Tongue (tissue), 2 donors: ENCODE measurements around the gene OTOS. TPM values are rescaled to one million over a fixed set of nuclear protein-coding genes. Genes with fewer than 3 reads are reported as not detected.

ENCODE experiments used
- DNase-seq: peaks from one replicate; pipeline ENCODE4 v3.0.0-alpha.2; 2015
- total RNA-seq: library from RNA; depleted of rRNA; stranded (reverse); fragments of >200 nt; gene quantifications from one replicate; pipeline ENCODE4 v1.2.3, GENCODE V29; 2014

The OTOS gene
- total RNA-seq, 1 donor from 2014 or later, result not detected

- no peak for DNase-seq
Measured at GRCh38 chr2:240167588-240167880, 27.1 kb upstream of the OTOS start.

DNA sequence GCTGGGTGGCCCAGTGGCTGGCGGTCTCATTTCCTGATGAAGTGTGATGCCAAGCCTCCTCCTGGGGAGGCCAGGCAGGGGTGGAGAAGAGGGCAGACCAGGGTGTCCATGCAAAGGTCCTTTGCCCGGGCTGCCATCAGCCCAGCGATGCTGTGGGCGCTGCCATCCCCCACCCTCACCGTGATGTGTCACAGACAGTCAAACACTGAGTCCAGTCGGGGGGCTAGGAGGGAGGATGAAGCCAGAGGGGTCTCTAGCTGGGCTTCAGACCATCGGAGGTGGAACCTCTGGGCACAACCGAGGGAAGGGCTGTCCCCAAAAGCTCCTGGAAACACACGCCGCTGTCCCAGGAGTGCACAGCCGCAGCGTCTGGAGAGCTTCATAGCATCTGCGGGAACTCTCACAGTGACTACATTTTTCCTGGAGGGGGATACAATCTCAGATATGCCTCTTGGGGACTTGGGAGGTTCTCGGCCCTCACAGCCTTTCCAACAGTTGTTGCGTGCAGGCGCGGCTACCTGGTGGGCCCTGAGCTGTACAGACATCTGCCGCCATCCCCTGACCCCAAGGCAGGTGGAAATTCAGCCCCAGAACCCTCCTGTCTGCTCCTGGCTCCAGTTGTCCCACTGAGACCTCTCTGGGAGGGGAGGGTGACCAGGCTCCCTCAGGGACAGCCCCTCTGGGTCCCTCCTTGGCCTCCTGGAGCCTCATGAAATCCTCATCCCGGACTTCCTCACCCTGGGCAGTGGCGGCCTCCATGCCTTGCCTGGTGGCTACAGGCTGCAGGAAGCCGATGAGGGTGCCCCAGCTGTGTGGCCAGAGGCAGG is 26.5 kb upstream of the OTOS start:
- no peak for DNase-seq

GRCh38 chr2:240166191-240166590 is 25.7 kb upstream of the OTOS start:
- no peak for DNase-seq

GRCh38 chr2:240165661-240166060 is 25.2 kb upstream of the OTOS start:
- no peak for DNase-seq

GRCh38 chr2:240165034-240165433 is 24.6 kb upstream of the OTOS start:
- no peak for DNase-seq

DNA sequence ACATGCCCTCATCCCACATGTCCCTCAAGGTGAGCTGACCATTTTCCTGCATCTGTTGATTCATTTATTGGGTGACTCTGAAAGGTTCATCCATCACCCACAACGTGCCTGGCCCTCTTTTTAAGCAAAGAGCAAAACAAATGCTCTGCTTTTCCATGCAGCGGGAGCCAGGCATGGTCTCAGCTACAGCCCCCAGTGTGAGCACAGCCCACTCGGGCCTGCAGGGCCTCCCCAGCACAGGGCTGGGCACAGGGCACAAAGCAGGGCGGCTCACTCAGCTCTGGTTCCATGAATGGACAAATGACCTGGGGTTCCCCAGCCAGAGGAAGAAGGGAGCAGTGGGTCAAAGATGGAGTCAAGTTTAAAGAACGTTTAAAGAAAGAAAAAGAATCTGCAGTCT is 24.1 kb upstream of the OTOS start:
- DNase-seq, result no peak

- DNase-seq, result no peak
Measured at GRCh38 chr2:240163844-240164574, 23.6 kb upstream of the OTOS start.

- DNase-seq, result no peak
Measured at GRCh38 chr2:240162939-240163714, 22.7 kb upstream of the OTOS start.

GRCh38 chr2:240162531-240162930 is 22.1 kb upstream of the OTOS start:
- DNase-seq, result no peak

DNA sequence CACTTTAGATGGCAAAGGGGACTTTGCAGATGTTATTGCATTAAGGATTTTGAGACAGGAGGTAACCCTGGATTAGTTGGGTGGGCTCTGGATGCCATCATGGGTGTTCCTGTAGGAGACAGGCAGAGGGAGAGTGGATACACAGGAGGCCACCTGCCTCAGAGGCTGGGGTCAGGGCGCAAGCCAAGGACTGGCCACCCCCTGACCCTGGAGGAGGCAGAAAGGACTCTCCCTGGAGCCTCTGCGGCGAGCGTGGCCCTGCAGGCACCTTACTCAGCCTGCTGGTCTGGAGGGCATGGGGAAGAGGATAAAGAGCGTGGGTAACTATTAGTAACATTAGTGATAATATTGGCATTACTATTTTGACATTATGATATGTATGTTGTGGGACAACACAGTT is 21.6 kb upstream of the OTOS start:
- no peak for DNase-seq

DNA sequence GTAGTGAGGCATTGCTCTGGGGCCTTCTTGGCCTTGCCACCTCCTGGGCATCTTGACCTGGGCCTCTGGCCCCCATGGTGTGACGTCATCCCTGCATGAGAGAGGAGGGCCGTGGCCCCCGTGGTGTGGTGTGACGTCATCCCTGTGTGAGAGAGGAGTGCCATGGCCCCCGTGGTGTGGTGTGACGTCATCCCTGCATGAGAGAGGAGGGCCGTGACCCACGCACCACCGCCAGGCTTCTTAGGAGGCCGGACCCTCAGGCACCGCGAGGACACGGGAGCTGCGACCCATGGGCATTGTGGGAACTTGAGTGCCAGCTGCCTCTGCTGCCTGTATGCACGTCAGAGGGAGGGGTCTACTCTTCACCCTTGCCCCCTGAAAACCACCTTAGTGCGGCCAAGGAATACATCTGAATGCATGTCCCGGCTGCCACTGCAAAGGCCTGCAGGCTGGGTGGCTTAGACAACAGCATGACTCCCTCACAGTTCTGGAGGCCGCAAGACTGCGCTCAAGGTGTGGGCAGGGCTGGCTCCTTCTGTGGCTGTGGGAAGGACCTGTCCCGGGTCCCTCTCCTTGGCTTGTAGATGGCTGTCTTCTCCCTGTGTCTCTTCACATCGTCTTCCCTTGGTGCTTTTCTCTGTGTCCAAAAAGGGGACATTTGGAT is 20.8 kb upstream of the OTOS start:
- DNase-seq, result no peak

GRCh38 chr2:240160291-240161086 is 20.0 kb upstream of the OTOS start:
- no peak for DNase-seq

GRCh38 chr2:240159251-240159839 is 18.9 kb upstream of the OTOS start:
- DNase-seq, result no peak

DNA sequence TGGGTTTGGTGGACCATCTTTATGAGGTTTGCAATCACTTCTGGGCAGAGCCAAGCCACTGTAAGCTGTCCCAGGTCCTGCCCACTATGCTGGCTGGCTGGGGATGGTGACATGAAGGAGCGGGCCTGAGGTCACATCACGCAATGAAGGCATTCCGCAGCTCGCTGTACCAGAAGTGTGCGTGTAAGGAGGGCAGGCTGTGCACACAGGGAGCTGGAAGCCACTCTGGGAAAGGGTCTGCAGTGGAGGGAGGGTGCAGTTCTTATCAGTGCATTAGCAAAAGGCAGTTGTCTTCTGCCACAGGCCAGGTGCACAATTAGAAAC is 16.7 kb upstream of the OTOS start:
- no peak for DNase-seq

- no peak for DNase-seq
Measured at GRCh38 chr2:240156435-240157146, 16.1 kb upstream of the OTOS start.

- no peak for DNase-seq
Measured at GRCh38 chr2:240155745-240156390, 15.4 kb upstream of the OTOS start.

- peak; percentile 37 for DNase-seq
Measured at GRCh38 chr2:240155048-240155744, 14.7 kb upstream of the OTOS start.

- DNase-seq, result no peak
Measured at GRCh38 chr2:240154606-240155005, 14.1 kb upstream of the OTOS start.

DNA sequence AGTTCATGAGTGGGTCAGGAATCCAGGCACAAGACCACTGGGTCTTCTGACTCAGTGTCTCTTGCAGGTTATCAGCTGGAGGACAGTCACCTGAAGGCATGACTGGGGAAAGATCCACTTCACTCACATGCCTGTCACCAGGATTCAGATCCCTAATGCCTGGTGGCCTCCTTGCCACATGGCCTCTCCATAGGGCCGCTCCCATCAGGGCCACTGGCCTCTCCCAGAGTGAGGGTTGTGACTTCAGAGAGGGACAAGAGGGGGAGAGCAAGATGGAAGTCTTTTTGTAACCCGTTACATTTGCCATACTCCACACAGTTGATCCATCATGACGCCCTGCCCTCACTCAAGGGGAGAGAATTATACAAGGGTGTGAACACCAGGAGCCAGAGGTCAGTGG is 13.0 kb upstream of the OTOS start:
- no peak for DNase-seq
